ENCODE measurements around the gene JAM2.

JAM2 gene, protein sequence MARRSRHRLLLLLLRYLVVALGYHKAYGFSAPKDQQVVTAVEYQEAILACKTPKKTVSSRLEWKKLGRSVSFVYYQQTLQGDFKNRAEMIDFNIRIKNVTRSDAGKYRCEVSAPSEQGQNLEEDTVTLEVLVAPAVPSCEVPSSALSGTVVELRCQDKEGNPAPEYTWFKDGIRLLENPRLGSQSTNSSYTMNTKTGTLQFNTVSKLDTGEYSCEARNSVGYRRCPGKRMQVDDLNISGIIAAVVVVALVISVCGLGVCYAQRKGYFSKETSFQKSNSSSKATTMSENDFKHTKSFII

DNA sequence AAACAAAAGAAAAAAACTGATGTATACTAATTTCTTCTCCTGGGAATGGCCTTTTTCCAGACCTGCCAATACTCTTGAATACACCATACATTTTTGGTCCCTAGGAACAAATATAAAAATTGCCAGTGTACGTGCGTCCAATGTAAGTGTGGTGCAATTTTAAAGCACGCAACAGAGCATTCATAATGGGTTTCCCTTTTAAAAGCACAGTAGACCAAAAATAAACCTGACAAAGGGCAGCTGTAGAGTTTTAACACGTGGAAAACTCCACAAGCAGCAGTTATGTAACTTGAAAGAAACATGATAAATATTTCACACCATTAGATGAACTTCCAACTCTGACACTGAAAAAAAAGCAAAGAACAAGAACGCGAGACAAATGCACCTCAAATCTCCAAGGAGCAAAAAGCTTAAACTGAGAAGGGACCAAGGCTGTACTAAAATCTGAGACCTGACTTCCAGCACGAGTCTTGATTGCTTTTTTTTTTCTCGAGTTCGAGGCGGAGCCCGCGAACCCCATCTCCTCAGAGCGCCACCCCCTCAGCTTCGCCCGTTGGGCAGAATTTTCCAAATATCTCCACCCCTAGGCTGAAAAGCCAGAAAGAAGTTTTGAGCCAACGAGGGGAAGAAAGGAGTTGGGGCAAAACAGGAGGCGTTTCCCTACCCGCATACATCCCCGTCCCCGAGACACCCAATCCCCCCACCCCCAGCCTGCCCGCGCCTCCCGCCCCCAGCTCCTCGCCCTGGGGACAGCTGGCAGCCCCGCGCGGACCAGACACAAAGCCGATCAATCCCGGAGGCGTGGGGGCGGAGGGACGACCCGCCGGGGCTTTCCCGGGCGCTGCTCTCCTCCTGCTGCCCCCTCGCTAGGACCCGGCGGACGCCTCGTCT lies at the start of gene JAM2:
Gene JAM2, plus strand, starts transcription at position 599 of the 891 bp plus-strand sequence. CDS start 564 bp downstream, outside the sequence.
- TF ChIP-seq, protein P1, sequence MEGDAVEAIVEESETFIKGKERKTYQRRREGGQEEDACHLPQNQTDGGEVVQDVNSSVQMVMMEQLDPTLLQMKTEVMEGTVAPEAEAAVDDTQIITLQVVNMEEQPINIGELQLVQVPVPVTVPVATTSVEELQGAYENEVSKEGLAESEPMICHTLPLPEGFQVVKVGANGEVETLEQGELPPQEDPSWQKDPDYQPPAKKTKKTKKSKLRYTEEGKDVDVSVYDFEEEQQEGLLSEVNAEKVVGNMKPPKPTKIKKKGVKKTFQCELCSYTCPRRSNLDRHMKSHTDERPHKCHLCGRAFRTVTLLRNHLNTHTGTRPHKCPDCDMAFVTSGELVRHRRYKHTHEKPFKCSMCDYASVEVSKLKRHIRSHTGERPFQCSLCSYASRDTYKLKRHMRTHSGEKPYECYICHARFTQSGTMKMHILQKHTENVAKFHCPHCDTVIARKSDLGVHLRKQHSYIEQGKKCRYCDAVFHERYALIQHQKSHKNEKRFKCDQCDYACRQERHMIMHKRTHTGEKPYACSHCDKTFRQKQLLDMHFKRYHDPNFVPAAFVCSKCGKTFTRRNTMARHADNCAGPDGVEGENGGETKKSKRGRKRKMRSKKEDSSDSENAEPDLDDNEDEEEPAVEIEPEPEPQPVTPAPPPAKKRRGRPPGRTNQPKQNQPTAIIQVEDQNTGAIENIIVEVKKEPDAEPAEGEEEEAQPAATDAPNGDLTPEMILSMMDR (conservative IDR thresholded peaks at IDR 0.05): no peak
- H3K27ac ChIP-seq: no peak within 1 kb of the TSS

DNA sequence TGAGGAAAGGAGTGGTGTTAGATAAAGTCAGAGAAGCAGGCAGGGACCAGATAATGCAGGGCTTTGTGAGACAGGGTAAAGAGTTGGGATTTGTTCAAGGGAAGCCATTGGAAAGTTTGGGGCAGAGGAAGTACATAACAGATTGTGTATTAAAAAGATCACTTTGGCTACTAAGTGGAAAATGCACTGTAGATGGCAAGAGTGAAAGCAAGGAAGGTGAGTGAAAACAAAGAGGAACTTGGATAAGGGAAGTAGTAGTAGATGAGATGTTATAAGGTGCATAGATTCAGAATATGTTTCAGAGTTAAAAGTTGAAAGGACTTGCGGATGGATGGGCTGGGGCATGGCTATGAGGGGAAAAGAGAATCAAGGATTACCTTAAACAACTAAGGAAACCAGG lies 49.2 kb upstream of the JAM2 start:
- TF ChIP-seq, protein P1 (conservative IDR thresholded peaks at IDR 0.05): no peak
- H3K27ac ChIP-seq: no peak overlapping the region

DNA sequence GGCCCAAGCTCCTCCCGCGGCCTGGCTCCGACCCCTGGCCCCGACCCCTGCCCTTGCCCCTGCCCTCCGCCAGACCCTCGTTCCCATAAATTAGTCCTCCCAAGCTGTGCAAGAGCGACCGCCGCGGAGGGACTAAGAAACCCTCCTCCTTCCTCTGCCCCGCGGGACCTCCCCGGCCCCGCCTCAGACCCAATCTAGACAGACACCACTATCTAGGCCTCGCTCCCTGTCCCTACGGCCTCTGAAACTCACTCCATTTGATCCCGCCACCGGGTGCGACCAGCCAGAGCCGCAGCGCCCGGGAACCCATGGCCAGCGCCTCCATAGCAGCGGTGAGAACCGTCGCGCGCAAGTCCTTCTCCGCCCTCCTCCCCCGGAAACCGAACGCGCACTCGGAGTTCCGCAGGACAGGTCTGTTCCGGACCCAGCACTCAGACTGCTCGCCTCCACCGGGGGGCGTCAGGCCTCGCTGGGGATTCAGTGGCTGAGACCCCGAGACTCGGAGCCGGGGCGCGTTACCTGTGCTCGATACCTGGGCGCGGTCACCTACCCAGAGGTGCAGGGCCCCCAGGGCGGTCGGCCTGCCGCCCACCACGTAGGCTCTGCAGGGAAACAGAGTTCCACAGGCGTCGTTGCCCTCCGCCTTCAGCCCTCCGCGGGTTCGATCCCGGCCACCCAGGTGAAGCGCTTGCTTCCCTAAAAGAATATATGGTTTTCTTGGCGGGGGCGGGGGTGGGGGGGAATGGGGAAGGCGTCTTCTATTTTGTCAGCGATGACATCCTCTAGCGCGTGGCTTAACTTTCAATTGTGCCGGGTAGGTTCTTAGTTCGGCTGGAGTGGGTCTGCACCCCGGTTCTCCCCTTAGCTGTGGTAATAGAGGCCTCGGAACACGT lies 31.7 kb upstream of the JAM2 start, which contains the start of gene MRPL39:
Gene MRPL39, minus strand, starts transcription at position 331 of the 893 bp plus-strand sequence. Its CDS starts 6 bp downstream, at position 325.
- peak within 1 kb of the TSS; percentile 79 for H3K27ac ChIP-seq
- TF ChIP-seq, protein P1 (conservative IDR thresholded peaks at IDR 0.05): peak; percentile 71

DNA sequence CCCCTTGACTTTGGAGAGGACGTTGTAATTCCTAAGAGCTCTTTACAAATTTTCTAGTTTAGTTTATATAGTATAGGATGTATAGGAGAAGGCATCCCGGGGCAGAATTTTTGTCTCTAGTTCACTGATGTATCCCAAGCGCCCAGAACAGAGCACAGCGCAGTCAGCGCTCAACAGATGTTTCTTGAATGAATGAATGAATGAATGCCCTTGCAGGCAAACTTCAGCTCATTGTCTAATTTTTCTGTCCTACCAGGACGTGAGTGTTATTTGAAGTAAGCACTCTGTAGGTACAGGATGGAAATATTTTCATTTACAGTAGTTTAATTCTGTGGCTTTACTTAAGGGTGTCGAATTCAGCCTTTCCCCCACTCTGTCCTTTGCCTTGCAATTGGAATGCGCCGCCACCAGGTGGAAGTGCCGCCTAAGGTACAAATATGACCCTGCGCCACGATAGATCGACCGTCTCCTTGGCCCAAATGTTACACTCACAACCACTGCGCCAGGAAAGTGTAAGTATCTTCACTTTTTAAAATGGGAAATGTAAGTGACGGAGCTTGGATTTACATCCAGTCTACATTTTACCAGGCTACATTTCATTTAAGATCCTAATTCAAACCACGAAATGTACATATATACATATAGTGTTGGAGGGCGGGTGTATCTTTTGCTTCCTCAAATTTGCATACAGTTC lies 30.9 kb upstream of the JAM2 start:
- TF ChIP-seq, protein P1 (conservative IDR thresholded peaks at IDR 0.05): peak; percentile 99
- H3K27ac ChIP-seq: peak overlapping the region; percentile 79

DNA sequence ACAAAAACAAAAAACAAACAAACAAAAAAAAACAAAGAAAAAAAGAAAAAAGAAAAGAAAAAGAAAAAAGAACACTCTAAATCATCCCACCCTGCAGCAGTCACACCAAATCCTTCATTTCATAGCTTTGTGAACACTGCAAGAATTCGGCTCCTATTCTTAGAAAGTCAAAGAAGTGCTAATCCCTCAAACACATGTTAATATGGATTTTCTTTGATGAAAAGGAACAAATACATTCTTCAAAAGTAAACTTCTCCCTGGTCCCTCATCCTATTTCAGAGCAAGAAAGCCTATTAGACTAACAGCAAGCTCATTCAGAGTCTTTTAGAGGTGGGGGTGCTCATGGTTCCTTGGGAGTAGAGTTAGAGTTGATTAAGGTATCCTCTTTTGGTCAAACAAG lies 24.6 kb upstream of the JAM2 start:
- H3K27ac ChIP-seq: no peak overlapping the region
- TF ChIP-seq, protein P1 (conservative IDR thresholded peaks at IDR 0.05): no peak

DNA sequence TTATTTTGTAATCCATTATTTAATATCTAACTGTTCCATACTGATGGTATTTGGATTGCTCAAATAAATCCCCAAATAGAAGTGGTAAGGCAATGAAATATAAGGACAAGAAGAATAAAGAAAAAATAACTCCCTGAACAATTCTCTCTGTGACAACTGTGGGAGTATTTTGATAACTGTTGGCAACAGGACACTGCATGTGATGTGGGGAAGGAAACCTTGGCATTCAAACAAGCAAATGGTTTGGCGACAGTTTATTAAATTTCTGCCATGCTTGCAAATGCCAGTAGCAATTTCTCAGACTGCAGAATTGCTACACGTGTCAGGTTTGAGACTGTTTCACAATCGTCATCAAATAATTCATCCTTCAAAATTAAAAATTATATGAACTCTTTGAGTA lies 23.2 kb upstream of the JAM2 start:
- TF ChIP-seq, protein P1 (conservative IDR thresholded peaks at IDR 0.05): no peak
- no peak overlapping the region for H3K27ac ChIP-seq
